ENCODE results near the gene NLE1. TPM values are rescaled to one million over a fixed set of nuclear protein-coding genes. Genes with fewer than 3 reads are reported as not detected.

Gene NLE1
- total RNA-seq, 2 donors from 2014 or later, result 12.9 to 17.9 TPM

GRCh38 chr17:35129154-35129972 lies 12.7 kb downstream of the NLE1 start:
- no peak for ATAC-seq
- H3K36me3 ChIP-seq (replicated peaks in 1 of 2; ENCODE audit: insufficient read depth in 1 of 2, low read depth in 2 of 2), result peaks cover 0 to 17% of the 10 kb centered on the region in 2 donors
- H3K4me3 ChIP-seq, result no peak overlapping the region
- 70 to 84% methylated on average over 5 to 11 of the region's 11 CpGs for WGBS, 2 donors
- TF ChIP-seq POLR2A (IDR thresholded peaks at IDR 0.05), result no peak
- no peaks in the 10 kb centered on the region for H3K27me3 ChIP-seq
- H3K27ac ChIP-seq, result no peak overlapping the region
- H3K9me3 ChIP-seq, result no peaks in the 10 kb centered on the region
- no peaks in the 10 kb centered on the region for H3K4me1 ChIP-seq
- intact Hi-C loops (cut with DNase I), result no loop called here
- no peak for DNase-seq

GRCh38 chr17:35127751-35128514 lies 14.2 kb downstream of the NLE1 start:
- TF ChIP-seq CTCF (IDR thresholded peaks at IDR 0.05) (no peak), POLR2A (IDR thresholded peaks at IDR 0.05) (no peak)
- Histone ChIP-seq H3K4me1 (no peaks in the 10 kb centered on the region), H3K36me3 (replicated peaks in 1 of 2; ENCODE audit: insufficient read depth in 1 of 2, low read depth in 2 of 2) (peaks cover 0 to 5% of the 10 kb centered on the region in 2 donors), H3K4me3 (no peak overlapping the region), H3K27me3 (no peaks in the 10 kb centered on the region), H3K27ac (no peak overlapping the region), H3K9me3 (no peaks in the 10 kb centered on the region)
- peak; percentile 27 for ATAC-seq
- WGBS, 2 donors, result 78 to 80% methylated on average over 11 of the region's 11 CpGs
- intact Hi-C loops (cut with DNase I), result no loop called here
- DNase-seq, result peak in 2 of 4 donors; percentile 19 to 33

GRCh38 chr17:35121315-35121714 lies 20.8 kb downstream of the NLE1 start, which contains the start of gene FNDC8:
Gene FNDC8, plus strand, starts transcription at chr17:35121615. Its CDS starts 79 bp downstream, at chr17:35121694.
- no peaks in the 10 kb centered on the region for H3K9me3 ChIP-seq
- 86 to 93% methylated on average over 3 of the region's 3 CpGs for WGBS, 2 donors
- H3K27ac ChIP-seq, result no peak within 1 kb of the TSS
- H3K4me3 ChIP-seq, result no peak within 1 kb of the TSS
- H3K27me3 ChIP-seq, result no peaks in the 10 kb centered on the region
- no peaks in the 10 kb centered on the region for H3K36me3 ChIP-seq (replicated peaks in 1 of 2; ENCODE audit: insufficient read depth in 1 of 2, low read depth in 2 of 2)
- DNase-seq (no peak), ATAC-seq (no peak)
- TF ChIP-seq POLR2A (IDR thresholded peaks at IDR 0.05), result no peak
- no peak for TF ChIP-seq CTCF (IDR thresholded peaks at IDR 0.05)
- H3K4me1 ChIP-seq, result peaks cover 17% of the 10 kb centered on the region
- intact Hi-C loops (cut with DNase I), result loop anchor here (5.0 kb wide), 1 partner anchor 699 kb away; no protein-coding TSS in a partner anchor

- DNase-seq (peak; percentile 73 to 83 (median 78)), ATAC-seq (peak; percentile 96)
- H3K27me3 ChIP-seq, result no peaks in the 10 kb centered on the region
- no peaks in the 10 kb centered on the region for H3K36me3 ChIP-seq (replicated peaks in 1 of 2; ENCODE audit: insufficient read depth in 1 of 2, low read depth in 2 of 2)
- peaks cover 17% of the 10 kb centered on the region for H3K4me1 ChIP-seq
- TF ChIP-seq CTCF (IDR thresholded peaks at IDR 0.05) (peak; percentile 67 to 99 (median 93)), POLR2A (IDR thresholded peaks at IDR 0.05) (peak in 2 of 3 donors; percentile 56 to 61)
- H3K9me3 ChIP-seq, result no peaks in the 10 kb centered on the region
- H3K4me3 ChIP-seq, result peak within 1 kb of the TSS; percentile 60 to 65
- WGBS, 2 donors, result 0 to 1% methylated on average over 12 to 71 of the region's 72 CpGs
- intact Hi-C loops (cut with DNase I), result loop anchor here (5.0 to 10.0 kb wide), 2 partner anchors 575 to 697 kb away; no protein-coding TSS in a partner anchor
- H3K27ac ChIP-seq, result peak within 1 kb of the TSS; percentile 8 to 78 (median 69)
Observed at GRCh38 chr17:35119370-35120165, 22.5 kb downstream of the NLE1 start, which contains the start of gene RAD51D. Gene RAD51D, minus strand, starts transcription at chr17:35119860. Its CDS starts 247 bp downstream, at chr17:35119613.
